ENCODE measurements around the gene TMEFF2.

DNA sequence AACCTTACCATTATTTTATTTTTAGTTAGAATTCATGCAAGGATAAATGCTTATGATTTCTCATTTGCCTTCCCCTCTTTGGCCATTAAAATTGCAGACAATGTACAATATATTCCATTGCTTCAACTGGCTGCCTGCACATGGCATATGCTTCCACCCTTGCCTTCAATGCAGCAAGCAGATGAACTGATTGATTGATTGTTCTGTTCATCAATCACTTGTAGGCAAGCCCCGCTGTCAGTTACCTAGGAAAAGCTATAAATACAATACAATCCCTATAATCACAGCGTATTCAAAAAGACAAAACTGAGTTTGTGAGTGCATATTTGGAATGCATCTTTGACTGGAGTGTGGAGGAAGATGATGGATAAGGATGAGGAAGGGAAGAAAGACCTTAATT, 274.2 kb downstream of the TMEFF2 start:
- TF ChIP-seq, protein P1, sequence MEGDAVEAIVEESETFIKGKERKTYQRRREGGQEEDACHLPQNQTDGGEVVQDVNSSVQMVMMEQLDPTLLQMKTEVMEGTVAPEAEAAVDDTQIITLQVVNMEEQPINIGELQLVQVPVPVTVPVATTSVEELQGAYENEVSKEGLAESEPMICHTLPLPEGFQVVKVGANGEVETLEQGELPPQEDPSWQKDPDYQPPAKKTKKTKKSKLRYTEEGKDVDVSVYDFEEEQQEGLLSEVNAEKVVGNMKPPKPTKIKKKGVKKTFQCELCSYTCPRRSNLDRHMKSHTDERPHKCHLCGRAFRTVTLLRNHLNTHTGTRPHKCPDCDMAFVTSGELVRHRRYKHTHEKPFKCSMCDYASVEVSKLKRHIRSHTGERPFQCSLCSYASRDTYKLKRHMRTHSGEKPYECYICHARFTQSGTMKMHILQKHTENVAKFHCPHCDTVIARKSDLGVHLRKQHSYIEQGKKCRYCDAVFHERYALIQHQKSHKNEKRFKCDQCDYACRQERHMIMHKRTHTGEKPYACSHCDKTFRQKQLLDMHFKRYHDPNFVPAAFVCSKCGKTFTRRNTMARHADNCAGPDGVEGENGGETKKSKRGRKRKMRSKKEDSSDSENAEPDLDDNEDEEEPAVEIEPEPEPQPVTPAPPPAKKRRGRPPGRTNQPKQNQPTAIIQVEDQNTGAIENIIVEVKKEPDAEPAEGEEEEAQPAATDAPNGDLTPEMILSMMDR (conservative IDR thresholded peaks at IDR 0.05; ENCODE audit: low read length) = no peak
- no peak for TF ChIP-seq EZH2phosphoT487 (IDR thresholded peaks at IDR 0.05; ENCODE audit: borderline replicate concordance, low read depth, low read length)
